ENCODE data around the gene XPR1. TPM values are rescaled to one million over a fixed set of nuclear protein-coding genes. Genes with fewer than 3 reads are reported as not detected.

XPR1 gene
- total and polyA plus RNA-seq, 2 donors (not counting 3 experiments of a cell fraction or from before 2014, with no cell fraction given) = 23.9 to 26.7 TPM

- Histone ChIP-seq H3K27me3 (ENCODE audit: control insufficient read depth in 2 of 2, insufficient read depth in 2 of 2, low read length in 2 of 2) (no peaks in the 10 kb centered on the region), H3K9me1 (replicated peaks; ENCODE audit: control insufficient read depth, extremely low read depth, insufficient read depth, low read length) (no peaks in the 10 kb centered on the region), H3K36me3 (ENCODE audit: control insufficient read depth in 2 of 2, extremely low read depth in 1 of 2, insufficient read depth in 2 of 2, low read length in 2 of 2) (no peaks in the 10 kb centered on the region), H2AFZ (ENCODE audit: low read depth, low read length) (no peak overlapping the region), H3K4me3 (replicated peaks in 1 of 3; ENCODE audit: insufficient read depth in 1 of 3, low read depth in 1 of 3, low read length in 3 of 3) (no peak overlapping the region), H3K79me2 (ENCODE audit: control insufficient read depth, insufficient read depth, low read length) (no peaks in the 10 kb centered on the region), H3K4me2 (ENCODE audit: insufficient read depth, low read length) (no peak overlapping the region), H3K9me3 (replicated peaks; ENCODE audit: control insufficient read depth, insufficient read depth, low read length) (no peaks in the 10 kb centered on the region), H3K9ac (replicated peaks; ENCODE audit: extremely low read depth, insufficient read depth, low read length) (no peak overlapping the region), H3K4me1 (ENCODE audit: control insufficient read depth, extremely low read depth, insufficient read depth, low read length) (peaks cover 9% of the 10 kb centered on the region), H4K20me1 (replicated peaks; ENCODE audit: control insufficient read depth, extremely low read depth, insufficient read depth, low read length) (no peaks in the 10 kb centered on the region), H3K27ac (ENCODE audit: insufficient read depth, low read depth, low read length) (no peak overlapping the region)
- ChIA-PET CTCF (interaction anchor here (7.4 kb wide), 2 partner anchors 327 to 342 kb away, joined by 247 to 314 read pairs; no protein-coding TSS in a partner anchor), POLR2A (no interaction called here)
- DNase-seq (ENCODE audit: low read depth, low spot score) (no peak), FAIRE-seq (no peak)
- TF ChIP-seq, protein P1, sequence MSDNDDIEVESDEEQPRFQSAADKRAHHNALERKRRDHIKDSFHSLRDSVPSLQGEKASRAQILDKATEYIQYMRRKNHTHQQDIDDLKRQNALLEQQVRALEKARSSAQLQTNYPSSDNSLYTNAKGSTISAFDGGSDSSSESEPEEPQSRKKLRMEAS (IDR thresholded peaks at IDR 0.05; ENCODE audit: insufficient read depth, insufficient read length) = no peak
- TF ChIP-seq EZH2 (IDR thresholded peaks at IDR 0.05; ENCODE audit: borderline replicate concordance, low read depth, low read length, severe bottlenecking) = no peak
- TF ChIP-seq FOS (IDR thresholded peaks at IDR 0.05; ENCODE audit: borderline replicate concordance, insufficient read depth, low read length) = no peak
- TF ChIP-seq POLR2A (IDR thresholded peaks at IDR 0.05; ENCODE audit: low read depth, low read length) = no peak
- TF ChIP-seq CTCF (IDR thresholded peaks at IDR 0.05; ENCODE audit: extremely low read depth in 1 of 2, insufficient read depth in 1 of 2, low read depth in 1 of 2, low read length in 2 of 2) = no peak
- no peak for TF ChIP-seq POLR2AphosphoS5 (IDR thresholded peaks at IDR 0.05; ENCODE audit: insufficient read depth, low read depth, low read length)
- no peak for TF ChIP-seq GATA2 (IDR thresholded peaks at IDR 0.05; ENCODE audit: insufficient read depth, insufficient read length, low read depth, low read length)
- TF ChIP-seq JUN (IDR thresholded peaks at IDR 0.05; ENCODE audit: borderline replicate concordance, insufficient read depth, insufficient read length, low read depth) = no peak
- TF ChIP-seq MYC (IDR thresholded peaks at IDR 0.05; ENCODE audit: low read depth, low read length) = no peak
- BruUV-seq (replicated peaks) = no TSS peak
- intact Hi-C loops (cut with micrococcal nuclease) (no loop called here), dilution Hi-C loops (cut with MboI; ENCODE audit: extremely low pct_ligation_motif_present, low sequenced_read_pairs) (loop anchor here (25.0 kb wide), 1 partner anchor 347 kb away; the partner anchor contains the start of gene ACBD6)
Measured at GRCh38 chr1:180859306-180859705, 227.5 kb downstream of the XPR1 start.

Data from endothelial cell of umbilical vein (primary cell).